GM19397 (cell line): ENCODE measurements around the gene ART3.

Experiments used
- ATAC-seq: cut with Tn5 transposase; IDR thresholded peaks from one replicate; pipeline ENCODE4 v1.9.1; 2021; ENCODE audit warnings: mild to moderate bottlenecking, moderate library complexity; ENCODE audit not compliant: unreplicated experiment

Gene ART3

DNA sequence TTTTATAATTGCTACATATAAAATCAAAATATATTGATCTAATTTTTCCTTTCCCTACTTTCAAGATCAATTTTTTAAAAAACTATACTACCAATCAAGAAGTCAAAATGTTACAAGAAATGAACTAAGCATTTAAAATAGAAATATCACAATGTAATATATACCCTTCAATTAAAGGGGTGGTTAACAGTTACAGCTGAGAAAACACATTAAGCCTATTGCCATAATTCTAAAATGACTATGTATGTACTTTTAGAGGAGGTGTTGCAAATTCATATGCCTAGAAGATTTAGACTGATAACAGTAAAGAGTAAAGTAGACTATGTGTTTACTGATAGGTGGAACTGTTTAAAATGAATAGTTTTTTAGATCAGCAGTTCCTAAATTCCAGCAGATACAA, 70.0 kb downstream of the ART3 start:
- no peak for ATAC-seq

DNA sequence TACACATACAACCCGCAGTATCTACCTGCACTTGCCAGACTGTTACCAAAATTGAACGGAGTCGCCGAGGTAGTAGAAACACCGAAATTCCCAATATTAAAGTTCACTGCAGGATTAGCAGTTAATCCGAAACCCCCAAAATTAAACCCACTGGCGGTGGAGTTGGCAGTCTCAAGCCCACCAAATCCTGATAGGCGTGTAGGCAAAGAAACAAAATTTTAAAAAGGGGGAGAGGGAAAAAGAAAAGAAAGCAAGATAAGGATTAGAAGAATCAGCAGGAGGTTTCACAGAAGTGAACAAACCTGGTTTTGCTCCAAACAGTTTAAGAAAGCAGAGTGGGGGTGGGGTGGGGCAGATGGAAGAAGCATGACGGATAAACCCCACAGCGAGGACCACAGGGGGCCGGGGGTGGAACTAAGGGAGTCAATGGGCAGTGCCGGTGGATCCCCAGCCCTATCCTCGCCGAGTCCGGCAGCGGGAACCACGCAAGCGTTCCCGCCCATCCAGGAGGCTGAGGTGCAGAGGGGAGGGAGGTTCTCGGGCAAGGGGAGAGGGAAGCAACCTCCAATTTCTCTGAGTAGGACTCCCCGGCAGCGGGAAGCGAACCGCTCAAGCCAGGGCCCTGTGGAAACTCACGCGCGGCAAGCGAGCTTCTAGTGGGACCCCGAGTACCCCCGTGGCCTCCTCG, 73.1 kb downstream of the ART3 start:
- ATAC-seq: peak; percentile 29

DNA sequence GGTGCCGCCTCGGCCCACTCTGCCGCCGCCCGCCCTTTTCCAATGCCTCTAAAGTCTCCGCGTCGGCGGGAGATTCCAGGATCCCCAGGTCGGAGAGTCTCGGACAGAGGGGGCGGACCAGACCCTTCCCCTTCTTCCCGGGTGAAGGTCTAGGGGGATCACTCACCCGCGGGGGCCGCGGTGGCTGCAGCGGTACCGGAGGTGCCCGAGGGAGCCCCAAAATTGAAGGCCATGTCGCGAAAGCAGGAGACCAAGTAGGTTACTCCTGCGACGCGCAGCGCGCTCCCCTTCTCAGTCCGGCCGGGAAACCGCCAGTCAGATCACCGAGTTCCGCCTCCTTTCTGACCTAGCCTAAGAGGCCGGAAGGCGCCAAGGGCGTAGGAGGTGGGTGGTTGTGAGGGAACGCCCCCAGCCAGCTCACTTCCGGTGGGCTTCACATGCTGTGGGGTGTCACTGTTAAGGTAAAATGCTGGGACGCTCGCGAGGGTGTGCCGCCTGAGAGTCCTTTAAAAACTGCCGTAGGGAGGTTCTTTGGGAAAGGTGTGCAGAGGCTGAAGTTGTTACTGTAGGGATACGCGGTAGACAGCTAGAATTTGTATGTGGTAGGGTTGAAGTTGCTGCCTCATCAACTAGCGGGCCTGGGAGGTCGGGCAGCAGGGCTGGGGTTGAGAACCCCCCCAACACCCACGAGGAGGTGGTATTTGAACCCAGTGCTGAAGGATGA, 73.8 kb downstream of the ART3 start, which contains the start of gene NUP54:
Gene NUP54, minus strand, starts transcription at position 256 of the 724 bp plus-strand sequence. Its CDS starts 23 bp downstream, at position 233.
- ATAC-seq: peak; percentile 99

DNA sequence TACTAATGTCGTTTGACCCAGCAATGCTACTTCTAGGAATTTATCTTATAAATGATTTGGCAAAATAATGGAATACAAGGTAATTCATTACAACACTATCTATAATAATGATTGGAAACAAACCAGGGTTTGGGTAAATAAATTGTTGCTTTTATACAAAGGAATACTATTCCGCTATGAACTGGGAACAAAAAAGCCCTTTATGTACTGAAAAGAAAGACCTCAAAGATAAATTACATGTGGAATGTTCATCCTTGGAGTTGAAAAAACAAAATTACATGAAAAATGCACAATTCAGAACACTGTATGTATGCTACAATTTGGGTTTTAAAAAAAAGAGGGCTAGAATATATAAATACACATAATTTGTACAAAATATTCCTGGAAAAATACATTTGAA, 78.8 kb downstream of the ART3 start:
- ATAC-seq: no peak

DNA sequence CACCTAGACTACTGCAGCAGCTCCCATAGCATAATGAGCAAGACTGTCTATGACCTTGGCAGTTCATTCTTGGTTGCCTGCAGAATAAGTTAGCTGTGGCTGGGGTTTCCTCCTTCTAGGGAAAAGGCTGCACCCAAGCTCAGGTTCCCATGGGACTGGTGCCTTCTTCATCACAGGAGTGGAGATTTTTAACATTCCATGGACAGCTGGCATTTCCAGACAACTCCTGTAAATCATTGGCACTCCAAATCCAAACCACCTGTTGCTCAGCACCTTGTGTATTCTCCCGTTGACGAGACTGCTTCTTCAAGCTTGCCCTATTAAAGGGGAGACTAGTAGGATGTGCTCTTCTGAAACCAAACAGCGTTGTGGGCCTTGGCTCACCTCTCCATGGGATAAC, 81.5 kb downstream of the ART3 start:
- ATAC-seq: no peak

DNA sequence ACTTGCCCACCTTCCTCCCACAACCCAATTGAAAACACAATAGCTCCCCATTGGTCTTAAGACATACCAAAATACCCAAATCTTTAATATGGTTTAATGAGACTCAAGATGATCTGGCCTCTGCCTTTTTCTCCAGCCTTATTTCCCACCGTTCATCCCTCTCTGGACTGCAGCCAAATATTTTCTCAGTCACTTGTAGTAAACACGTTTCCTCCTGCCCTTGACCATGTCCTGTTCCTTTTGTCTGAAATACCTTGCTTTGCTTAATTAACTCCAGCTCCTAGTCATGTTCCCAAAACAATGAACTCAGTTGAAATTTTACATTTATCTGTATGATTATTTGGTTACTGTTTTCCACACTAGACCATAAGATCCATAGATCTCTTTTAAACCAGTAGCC, 82.1 kb downstream of the ART3 start:
- ATAC-seq: no peak

DNA sequence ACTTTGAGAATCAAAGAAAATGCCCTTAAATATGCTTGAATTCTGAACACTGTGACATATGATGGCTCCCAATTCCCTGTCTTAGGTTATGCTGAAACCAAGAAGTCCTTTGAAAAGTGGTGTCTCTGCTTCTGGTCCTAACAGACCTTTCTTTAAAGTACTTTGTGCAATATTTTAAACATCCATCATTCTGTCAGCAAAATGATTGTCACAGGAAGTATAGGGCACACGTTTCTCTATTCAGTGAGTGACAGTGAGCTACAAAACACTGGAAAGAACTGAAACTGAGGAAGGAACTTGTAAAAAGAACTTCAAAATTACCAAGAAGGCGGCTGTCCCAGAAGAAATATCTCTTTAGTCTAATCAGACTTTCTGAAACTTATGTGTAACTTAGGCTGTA, 85.8 kb downstream of the ART3 start:
- ATAC-seq: no peak
